ENCODE data around the gene TMEM186. TPM values are rescaled to one million over a fixed set of nuclear protein-coding genes. Genes with fewer than 3 reads are reported as not detected.

The TMEM186 gene
- total RNA-seq, 1 donor: 5.2 TPM

- TF ChIP-seq CTCF (IDR thresholded peaks at IDR 0.05; ENCODE audit: insufficient read depth, low read depth, low read length): no peak
- DNase-seq (ENCODE audit: low read depth): no peak
- no peak overlapping the region for H3K4me3 ChIP-seq (ENCODE audit: low read depth, low read length)
These were observed 35.3 kb upstream of the TMEM186 start for GRCh38 chr16:8832717-8833105.

- DNase-seq (ENCODE audit: low read depth): no peak
- TF ChIP-seq CTCF (IDR thresholded peaks at IDR 0.05; ENCODE audit: insufficient read depth, low read depth, low read length): no peak
- H3K4me3 ChIP-seq (ENCODE audit: low read depth, low read length): no peak overlapping the region
These were observed 34.7 kb upstream of the TMEM186 start for GRCh38 chr16:8831871-8832716.

- no peak for DNase-seq (ENCODE audit: low read depth)
- H3K4me3 ChIP-seq (ENCODE audit: low read depth, low read length): no peak overlapping the region
- no peak for TF ChIP-seq CTCF (IDR thresholded peaks at IDR 0.05; ENCODE audit: insufficient read depth, low read depth, low read length)
These were observed 34.0 kb upstream of the TMEM186 start for GRCh38 chr16:8831450-8831849.

- no peak for TF ChIP-seq CTCF (IDR thresholded peaks at IDR 0.05; ENCODE audit: insufficient read depth, low read depth, low read length)
- DNase-seq (ENCODE audit: low read depth): no peak
These were observed 31.2 kb upstream of the TMEM186 start for GRCh38 chr16:8828541-8829165.

GRCh38 chr16:8826278-8826879, 28.9 kb upstream of the TMEM186 start:
- DNase-seq (ENCODE audit: low read depth): no peak
- TF ChIP-seq CTCF (IDR thresholded peaks at IDR 0.05; ENCODE audit: insufficient read depth, low read depth, low read length): no peak
- H3K4me3 ChIP-seq (ENCODE audit: low read depth, low read length): no peak overlapping the region

More at GRCh38 chr16:8828541-8829165, 31.2 kb upstream of the TMEM186 start:
- H3K4me3 ChIP-seq (ENCODE audit: low read depth, low read length): no peak overlapping the region

GRCh38 chr16:8822403-8822802, 25.0 kb upstream of the TMEM186 start:
- TF ChIP-seq CTCF (IDR thresholded peaks at IDR 0.05; ENCODE audit: insufficient read depth, low read depth, low read length): no peak
- H3K4me3 ChIP-seq (ENCODE audit: low read depth, low read length): no peak overlapping the region
- no peak for DNase-seq (ENCODE audit: low read depth)

Data from fibroblast of villous mesenchyme (primary cell).